K562 (cell line): Measurements from ENCODE around the gene MINAR1. TPM values are rescaled to one million over a fixed set of nuclear protein-coding genes. Genes with fewer than 3 reads are reported as not detected.

Experiments used
- ATAC-seq: fragments of 200-7000 bp; cut with Tn5 transposase; 3 replicates; pipeline ENCODE4 v1.9.1; 2020; ENCODE audit warnings: moderate library complexity
- BruUV-seq: library from RNA; stranded (reverse); fragments of 400-500 nt; replicated peaks from 2 replicates; lab custom pipeline; 2021; lab: Mats Ljungman, UMichigan
- CTCF ChIA-PET: fragments of 300-600 bp; formaldehyde crosslinking; extraction: SDS; loops from one replicate; lab custom pipeline; 2021; ENCODE audit warnings: low intra/inter-chr PET ratio; lab: Yijun Ruan, JAX
- POLR2A ChIA-PET: fragments of 300-600, 350-650 bp; sonication (Branson Sonifier 250); formaldehyde crosslinking; extraction: SDS; loops from one replicate; lab custom pipeline; 2021; ENCODE audit warnings: antibody characterized with exemption, inconsistent platforms; lab: Yijun Ruan, JAX
- DNase-seq, 4 experiments: peaks; one replicate each; pipeline versions ENCODE4 v3.0.0 to v3.0.0-alpha.2; 2011 to 2018; ENCODE audit warnings: low spot score in 3 of 4, mixed read lengths in 3 of 4; ENCODE audit errors: extremely low read depth in 1 of 4
- FAIRE-seq: peaks from 2 replicates; lab custom pipeline; 2011; peaks lifted over from hg19 to GRCh38; lab: Jason Lieb, UNC
- H2AFZ ChIP-seq: 2 replicates; pipeline ENCODE4 v1.6.0; 2011; ENCODE audit warnings: low read depth, low read length, control low read depth, inconsistent platforms
- H3K27ac ChIP-seq: fragments of 200-600 bp; 3 replicates; pipeline ENCODE4 v1.8.0; 2011; ENCODE audit warnings: low read depth, mild to moderate bottlenecking, control low read depth, inconsistent platforms, low read length, moderate library complexity, mixed read lengths; ENCODE audit errors: extremely low read depth
- H3K27me3 ChIP-seq, 2 experiments: fragments of 300-600 bp in 1 of 2; 2 replicates in 1 of 2; 3 replicates in 1 of 2; pipeline versions ENCODE4 v1.6.0 to v1.8.0; 2011; ENCODE audit warnings: inconsistent platforms in 2 of 2, low read length in 2 of 2, mild to moderate bottlenecking in 1 of 2, mixed read lengths in 1 of 2, moderate library complexity in 1 of 2; ENCODE audit not compliant: control insufficient read depth in 2 of 2, insufficient read depth in 2 of 2
- H3K36me3 ChIP-seq: fragments of 300-600 bp; 3 replicates; pipeline ENCODE4 v1.8.0; 2011; ENCODE audit warnings: mild to moderate bottlenecking, low read length, inconsistent platforms; ENCODE audit not compliant: control insufficient read depth, insufficient read depth
- H3K4me1 ChIP-seq, 2 experiments: fragments of 200-600 bp in 1 of 2; replicated peaks in 1 of 2; 2 replicates in 1 of 2; 3 replicates in 1 of 2; pipeline versions ENCODE4 v1.5.1 to v1.8.0; 2011; ENCODE audit warnings: inconsistent platforms in 2 of 2, low read length in 2 of 2, mild to moderate bottlenecking in 1 of 2, mixed read lengths in 1 of 2, moderate library complexity in 1 of 2; ENCODE audit not compliant: control insufficient read depth in 2 of 2, insufficient read depth in 2 of 2
- H3K4me2 ChIP-seq: 2 replicates; pipeline ENCODE4 v1.6.1; 2011; ENCODE audit warnings: low read length, control low read depth, inconsistent platforms, mixed read lengths; ENCODE audit not compliant: insufficient read depth
- H3K4me3 ChIP-seq: fragments of 200-600 bp; sonication (generic), shearing (Covaris generic); 2 replicates; pipeline ENCODE4 v1.5.1; 2016; ENCODE audit warnings: control low read depth, inconsistent platforms
- H3K79me2 ChIP-seq: fragments of 200-600 bp; 3 replicates; pipeline ENCODE4 v1.8.0; 2011; ENCODE audit warnings: low read length, inconsistent platforms; ENCODE audit not compliant: control insufficient read depth, insufficient read depth
- H3K9ac ChIP-seq, 2 experiments: 2 replicates each; pipeline versions ENCODE4 v1.6.0 to v1.6.1; 2011; ENCODE audit warnings: low read depth in 2 of 2, low read length in 2 of 2, control low read depth in 1 of 2, inconsistent platforms in 1 of 2, mild to moderate bottlenecking in 1 of 2, mixed read lengths in 1 of 2; ENCODE audit not compliant: insufficient read depth in 1 of 2
- H3K9me1 ChIP-seq: one replicate; pipeline ENCODE4 v1.6.0; 2011; ENCODE audit warnings: inconsistent platforms, mild to moderate bottlenecking, low read length, moderate library complexity; ENCODE audit not compliant: control insufficient read depth, insufficient read depth
- H3K9me3 ChIP-seq: replicated peaks from 2 replicates; pipeline ENCODE4 v1.5.1; 2011; ENCODE audit warnings: low read depth, low read length, inconsistent platforms; ENCODE audit not compliant: control insufficient read depth, insufficient read depth
- H4K20me1 ChIP-seq: replicated peaks from 2 replicates; pipeline ENCODE4 v1.6.1; 2011; ENCODE audit warnings: low read length, inconsistent platforms, mixed read lengths; ENCODE audit not compliant: control insufficient read depth, insufficient read depth
- BRD4 ChIP-seq: fragments of 200-600 bp; sonication (generic); IDR thresholded peaks from 2 replicates; pipeline ENCODE4 v1.6.1; 2017; ENCODE audit warnings: inconsistent platforms
- CTCFL ChIP-seq: IDR thresholded peaks from 2 replicates; pipeline ENCODE4 v1.6.1; 2011; ENCODE audit warnings: borderline replicate concordance, low read depth, mild to moderate bottlenecking, moderate library complexity, low read length; ENCODE audit not compliant: insufficient read depth, poor library complexity, severe bottlenecking
- CXXC5 ChIP-seq: fragments of 250-450 bp; sonication (Bioruptor Pico); IDR thresholded peaks from 2 replicates; pipeline ENCODE4 v1.8.0; 2022; ENCODE audit warnings: inconsistent platforms, mild to moderate bottlenecking, moderate library complexity
- ILK ChIP-seq: fragments of 450-650 bp; IDR thresholded peaks from 2 replicates; pipeline ENCODE4 v1.6.1; 2016; ENCODE audit warnings: missing genetic modification characterization, low read depth, mild to moderate bottlenecking, missing compliant biosample characterization, moderate library complexity, borderline replicate concordance
- NR1H2 ChIP-seq: sonication (generic); formaldehyde crosslinking; IDR thresholded peaks from 2 replicates; pipeline ENCODE4 v1.4.0; 2020; ENCODE audit warnings: mild to moderate bottlenecking, missing genetic modification reagents
- SRSF7 ChIP-seq: fragments of 200-400 bp; formaldehyde crosslinking; optimal IDR thresholded peaks from 2 replicates; pipeline ENCODE3; 2017; ENCODE audit warnings: mild to moderate bottlenecking, low read depth, low read length
- ZNF184 ChIP-seq: sonication (generic); formaldehyde crosslinking; IDR thresholded peaks from 2 replicates; pipeline ENCODE4 v1.5.0; 2020; ENCODE audit warnings: missing genetic modification reagents
- WGBS: fragments of 100-300 bp; shearing (Covaris generic); methylation state at CpG from one replicate; pipeline ENCODE4 v1.1.6; 2016; ENCODE audit warnings: low coverage, mixed read lengths; ENCODE audit not compliant: insufficient coverage; ENCODE audit errors: missing lambda C conversion rate; 5-methylcytosine and 5-hydroxymethylcytosine counted together
- in situ Hi-C: fragments of 300-500 bp; cut with MboI; formaldehyde crosslinking; loops from 4 replicates; pipeline ENCODE4 v1.15.0; 2018; ENCODE audit warnings: inconsistent platforms, mixed read lengths
- intact Hi-C: fragments of 100-400 bp; cut with micrococcal nuclease; formaldehyde crosslinking; loops from 2 replicates; pipeline ENCODE4 v1.14.2; 2022
- polyA plus RNA-seq, 8 experiments: library from polyadenylated mRNA; depleted of rRNA in 4 of 8; stranded (reverse) in 5 of 8; unstranded in 3 of 8; fragments of >200 nt; fragmentation: Nextera tagmentation in 2 of 8; fragmentation: Illumina TruSeq in 1 of 8; extraction: Ambion mirVana in 2 of 8; extraction: Trizol in 1 of 8; gene quantifications; 2 replicates each; pipeline versions ENCODE4 v1.2.1 to v1.2.3, GENCODE V29; 2011 to 2014; ENCODE audit warnings: inconsistent platforms in 1 of 8, missing spikeins in 1 of 8
- total RNA-seq, 7 experiments: library from RNA; depleted of rRNA in 6 of 7; stranded (reverse); fragments of >200 nt in 6 of 7; fragmentation: Illumina TruSeq in 2 of 7; extraction: Trizol in 2 of 7; gene quantifications; 2 replicates each; pipeline versions ENCODE4 v1.2.1 to v1.2.3, GENCODE V29; 2011 to 2021; ENCODE audit warnings: low replicate concordance in 1 of 7

The MINAR1 gene
- total and polyA plus RNA-seq, 9 of the 15 experiments (the other 6 are each of a cell fraction or from before 2014, with no cell fraction given) = 0.21 to 1.2 (median 0.52) TPM

- no peak for TF ChIP-seq ILK (tag)
- TF ChIP-seq CTCFL = no peak
- TF ChIP-seq ZNF184 (CRISPR knock-in tag) = no peak
- no peak for TF ChIP-seq BRD4
- no peak for TF ChIP-seq SRSF7
- TF ChIP-seq, all 486 proteins: peak for 0
Observed at GRCh38 chr15:79463043-79463780, 31.1 kb downstream of the MINAR1 start (continued).

- no peak for DNase-seq
- H3K4me3 ChIP-seq = no peak overlapping the region
- TF ChIP-seq CXXC5 (CRISPR knock-in tag) = no peak
- no peak for TF ChIP-seq NR1H2 (CRISPR knock-in tag)
- 1% methylated on average over 4 of the region's 4 CpGs for WGBS
- H3K9me1 ChIP-seq = no peaks in the 10 kb centered on the region
- CTCF ChIA-PET = no interaction called here
- intact Hi-C loops = no loop called here
- no peaks in the 10 kb centered on the region for H3K9me3 ChIP-seq
- H3K79me2 ChIP-seq = no peaks in the 10 kb centered on the region
- no peaks in the 10 kb centered on the region for H3K4me1 ChIP-seq
- H3K36me3 ChIP-seq = no peaks in the 10 kb centered on the region
- no peak overlapping the region for H3K27ac ChIP-seq
- FAIRE-seq = no peak
- POLR2A ChIA-PET = interaction anchor here (0.6 to 1.5 kb wide), 2 partner anchors 9 to 427 kb away, joined by 3 read pairs; no protein-coding TSS in a partner anchor
- no peak overlapping the region for H3K4me2 ChIP-seq
- no TSS peak for BruUV-seq
- H3K9ac ChIP-seq = no peak overlapping the region
- H2AFZ ChIP-seq = no peak overlapping the region
- H4K20me1 ChIP-seq = no peaks in the 10 kb centered on the region
- in situ Hi-C loops = no loop called here
- H3K27me3 ChIP-seq = peaks cover 9 to 25% of the 10 kb centered on the region in 2 experiments
- ATAC-seq = no peak
Observed at GRCh38 chr15:79463781-79464270, 31.7 kb downstream of the MINAR1 start.
